H9 (cell line): ENCODE measurements around the gene COPS6. TPM values are rescaled to one million over a fixed set of nuclear protein-coding genes. Genes with fewer than 3 reads are reported as not detected.
A peak's percentile ranks its signal among the peaks of the same experiment; 100 is the strongest.

Experiments
- DNase-seq: peaks from one replicate; pipeline ENCODE4 v3.0.0-alpha.2; 2017
- H2AFZ ChIP-seq: one replicate; pipeline ENCODE4 v1.6.1; 2013; ENCODE audit warnings: mild to moderate bottlenecking, low read length, control low read depth, moderate library complexity
- H2AK5ac ChIP-seq: 2 replicates; pipeline ENCODE4 v1.6.1; 2013; ENCODE audit warnings: low read length, control low read depth, mixed read lengths; ENCODE audit not compliant: insufficient read length
- H2BK120ac ChIP-seq: one replicate; pipeline ENCODE4 v1.6.1; 2013; ENCODE audit warnings: low read depth, mild to moderate bottlenecking, low read length, control low read depth, inconsistent platforms; ENCODE audit not compliant: poor library complexity, severe bottlenecking
- H2BK12ac ChIP-seq: 2 replicates; pipeline ENCODE4 v1.6.1; 2013; ENCODE audit warnings: low read length, control low read depth, mixed read lengths, low read depth; ENCODE audit not compliant: insufficient read length
- H2BK15ac ChIP-seq: 2 replicates; pipeline ENCODE4 v1.6.1; 2013; ENCODE audit warnings: low read depth, low read length, control low read depth
- H2BK20ac ChIP-seq: one replicate; pipeline ENCODE4 v1.6.1; 2013; ENCODE audit warnings: low read depth, mild to moderate bottlenecking, low read length, control low read depth, inconsistent platforms; ENCODE audit not compliant: poor library complexity, severe bottlenecking
- H2BK5ac ChIP-seq: 2 replicates; pipeline ENCODE4 v1.6.1; 2013; ENCODE audit warnings: low read length, control low read depth, mixed read lengths; ENCODE audit not compliant: insufficient read length
- H3K14ac ChIP-seq: 2 replicates; pipeline ENCODE4 v1.6.1; 2013; ENCODE audit warnings: low read length, control low read depth; ENCODE audit not compliant: insufficient read depth
- H3K18ac ChIP-seq: 2 replicates; pipeline ENCODE4 v1.6.1; 2013; ENCODE audit warnings: low read depth, mild to moderate bottlenecking, mixed read lengths, low read length, control low read depth; ENCODE audit not compliant: insufficient read length
- H3K23ac ChIP-seq: 2 replicates; pipeline ENCODE4 v1.6.1; 2013; ENCODE audit warnings: low read length, control low read depth, mixed read lengths, low read depth; ENCODE audit not compliant: insufficient read length
- H3K23me2 ChIP-seq: 2 replicates; pipeline ENCODE4 v1.6.1; 2013; ENCODE audit warnings: low read depth, mild to moderate bottlenecking, mixed read lengths, low read length, control low read depth; ENCODE audit not compliant: insufficient read length, poor library complexity, severe bottlenecking
- H3K27ac ChIP-seq: 2 replicates; pipeline ENCODE4 v1.5.1; 2013; ENCODE audit warnings: low read length, control low read depth, mixed read lengths, low read depth; ENCODE audit not compliant: insufficient read length
- H3K27me3 ChIP-seq: 2 replicates; pipeline ENCODE4 v1.6.1; 2013; ENCODE audit warnings: low read length, control low read depth, inconsistent platforms; ENCODE audit not compliant: insufficient read depth
- H3K4ac ChIP-seq: 2 replicates; pipeline ENCODE4 v1.6.1; 2013; ENCODE audit warnings: low read depth, mild to moderate bottlenecking, control low read depth, inconsistent platforms, low read length, moderate library complexity
- H3K4me1 ChIP-seq: 2 replicates; pipeline ENCODE4 v1.6.1; 2013; ENCODE audit warnings: low read length, control low read depth, inconsistent platforms; ENCODE audit not compliant: insufficient read depth
- H3K4me2 ChIP-seq: 2 replicates; pipeline ENCODE4 v1.6.1; 2013; ENCODE audit warnings: low read length, control low read depth, mixed read lengths; ENCODE audit not compliant: insufficient read length, insufficient read depth
- H3K56ac ChIP-seq: 2 replicates; pipeline ENCODE4 v1.6.1; 2013; ENCODE audit warnings: low read depth, mild to moderate bottlenecking, mixed read lengths, low read length, control low read depth; ENCODE audit not compliant: insufficient read length
- H3K79me1 ChIP-seq: 2 replicates; pipeline ENCODE4 v1.6.1; 2013; ENCODE audit warnings: low read depth, mild to moderate bottlenecking, moderate library complexity, low read length, control low read depth, inconsistent platforms; ENCODE audit not compliant: insufficient read depth, poor library complexity, severe bottlenecking
- H3K79me2 ChIP-seq: 2 replicates; pipeline ENCODE4 v1.6.1; 2013; ENCODE audit warnings: low read length, control low read depth, inconsistent platforms; ENCODE audit not compliant: insufficient read depth
- H3K9ac ChIP-seq: 2 replicates; pipeline ENCODE4 v1.6.1; 2013; ENCODE audit warnings: low read length, control low read depth, mixed read lengths; ENCODE audit not compliant: insufficient read length; ENCODE audit errors: extremely low read depth
- H3K9me3 ChIP-seq: one replicate; pipeline ENCODE4 v1.6.1; 2013; ENCODE audit warnings: low read depth, low read length, inconsistent platforms; ENCODE audit not compliant: control insufficient read depth
- H3T11ph ChIP-seq: one replicate; pipeline ENCODE4 v1.6.1; 2013; ENCODE audit warnings: mild to moderate bottlenecking, low read length, control low read depth, inconsistent platforms
- H4K20me1 ChIP-seq: one replicate; pipeline ENCODE4 v1.6.1; 2013; ENCODE audit not compliant: control insufficient read depth, insufficient read length, insufficient read depth
- H4K5ac ChIP-seq: 2 replicates; pipeline ENCODE4 v1.6.1; 2013; ENCODE audit warnings: low read depth, mild to moderate bottlenecking, mixed read lengths, low read length, control low read depth; ENCODE audit not compliant: insufficient read length
- H4K8ac ChIP-seq: replicated peaks from 2 replicates; pipeline ENCODE4 v1.6.1; 2013; ENCODE audit warnings: low read length, control low read depth, mixed read lengths, low read depth; ENCODE audit not compliant: insufficient read length
- H4K91ac ChIP-seq: 2 replicates; pipeline ENCODE4 v1.6.1; 2013; ENCODE audit warnings: low read depth, mild to moderate bottlenecking, moderate library complexity, mixed read lengths, low read length, control low read depth; ENCODE audit not compliant: insufficient read length
- H3K27ac Mint-ChIP-seq, 3 experiments: 2 replicates in 2 of 3; 3 replicates in 1 of 3; pipeline ENCODE4 v1.8.0; 2020 to 2021; ENCODE audit warnings: mixed read lengths in 3 of 3, mild to moderate bottlenecking in 1 of 3, moderate library complexity in 1 of 3
- H3K27me3 Mint-ChIP-seq: 2 replicates; pipeline ENCODE4 v1.8.0; 2021; ENCODE audit warnings: low read depth, mild to moderate bottlenecking, moderate library complexity, mixed read lengths
- H3K36me3 Mint-ChIP-seq, 3 experiments: 2 replicates in 2 of 3; 3 replicates in 1 of 3; pipeline ENCODE4 v1.8.0; 2020 to 2021; ENCODE audit warnings: low read depth in 3 of 3, mixed read lengths in 3 of 3; ENCODE audit not compliant: insufficient read depth in 1 of 3
- H3K4me1 Mint-ChIP-seq, 2 experiments: 2 replicates each; pipeline ENCODE4 v1.8.0; 2020; ENCODE audit warnings: mixed read lengths in 2 of 2
- H3K4me3 Mint-ChIP-seq, 2 experiments: 2 replicates in 1 of 2; 3 replicates in 1 of 2; pipeline ENCODE4 v1.8.0; 2020 to 2021; ENCODE audit warnings: mild to moderate bottlenecking in 2 of 2, mixed read lengths in 2 of 2, moderate library complexity in 1 of 2
- H3K9me3 Mint-ChIP-seq, 2 experiments: 2 replicates in 1 of 2; 3 replicates in 1 of 2; pipeline ENCODE4 v1.8.0; 2020; ENCODE audit warnings: mild to moderate bottlenecking in 2 of 2, mixed read lengths in 2 of 2, moderate library complexity in 1 of 2
- CTCF ChIP-seq: fragments of 200-600 bp; sonication (generic); conservative IDR thresholded peaks from 3 replicates; pipeline ENCODE4 v1.8.0; 2021; ENCODE audit warnings: antibody characterized with exemption, mild to moderate bottlenecking
- WGBS: extraction: QIAGEN DNeasy Blood & Tissue Kit; methylation state at CpG from one replicate; pipeline ENCODE4 v1.1.7; 2013; ENCODE audit warnings: missing lambda C conversion rate, low lambda C conversion rate, mixed read lengths; ENCODE audit not compliant: insufficient read length; ENCODE audit errors: extremely low coverage; 5-methylcytosine and 5-hydroxymethylcytosine counted together
- total RNA-seq: library from RNA; stranded (reverse); gene quantifications from 2 replicates; pipeline ENCODE4 v1.2.1, GENCODE V29; 2021

Gene COPS6
- total RNA-seq, 1 experiment from 2014 or later: 140 TPM

GRCh38 chr7:100122568-100122967 lies 33.8 kb downstream of the COPS6 start:
- no peak for DNase-seq
- Histone ChIP-seq H3K9me3 (no peaks in the 10 kb centered on the region), H3K23ac (no peak overlapping the region), H2BK20ac (no peak overlapping the region), H3T11ph (no peak overlapping the region), H3K14ac (no peak overlapping the region), H3K4me1 (no peaks in the 10 kb centered on the region), H4K20me1 (no peaks in the 10 kb centered on the region), H3K79me1 (no peaks in the 10 kb centered on the region), H2BK12ac (no peak overlapping the region), H4K91ac (no peak overlapping the region), H2BK5ac (no peak overlapping the region), H3K79me2 (no peaks in the 10 kb centered on the region), H4K8ac (no peak overlapping the region), H2AK5ac (no peak overlapping the region), H3K18ac (no peak overlapping the region), H3K4me2 (no peak overlapping the region), H3K27ac (no peak overlapping the region), H4K5ac (no peak overlapping the region), H3K56ac (no peak overlapping the region), H3K23me2 (peaks cover 15% of the 10 kb centered on the region), H2BK120ac (no peak overlapping the region), H2BK15ac (no peak overlapping the region), H2AFZ (no peak overlapping the region), H3K4ac (no peak overlapping the region), H3K9ac (no peak overlapping the region), H3K27me3 (no peaks in the 10 kb centered on the region)
- no peak for TF ChIP-seq CTCF
- Mint-ChIP-seq H3K4me1 (peaks cover 12 to 21% of the 10 kb centered on the region in 2 experiments), H3K36me3 (peaks cover 6 to 14% (median 9%) of the 10 kb centered on the region in 3 experiments; a peak in 4 of 7 replicates), H3K4me3 (peak overlapping the region in 1 of 2 experiments; percentile 40; a peak in 1 of 5 replicates), H3K9me3 (no peaks in the 10 kb centered on the region), H3K27me3 (no peaks in the 10 kb centered on the region; the same call in 1 of the 2 replicates), H3K27ac (peak overlapping the region in 2 of 3 experiments; percentile 61 to 86; a peak in 3 of 7 replicates)
- no CpG with 5 or more reads among the region's 1 CpG for whole genome bisulfite sequencing
